SW 1271 (cell line): ENCODE measurements around the gene CGB8.
"Not testable (repeated sequence)": the region's sequence is repeated elsewhere in the genome, so short reads cannot be mapped to it uniquely, and the experiment has no call there.

ENCODE experiments used
- DNase-seq, 2 experiments: peaks; one replicate each; lab custom pipeline; 2025; lab: John Stamatoyannopoulos, UW

Gene CGB8

GRCh38 chr19:49049011-49049410 is at the start of gene CGB8:
CGB8 (minus strand) TSS chr19:49049111; CDS start chr19:49048739, 372 bp downstream.
- not testable (repeated sequence) for DNase-seq

GRCh38 chr19:49097453-49098288 is 48.8 kb upstream of the CGB8 start:
- peak; percentile 20 to 69 for DNase-seq

GRCh38 chr19:49094505-49095482 is 45.9 kb upstream of the CGB8 start:
- no peak for DNase-seq

- no peak for DNase-seq
Measured at GRCh38 chr19:49092686-49093085, 43.8 kb upstream of the CGB8 start.

- no peak for DNase-seq
Measured at GRCh38 chr19:49091391-49092038, 42.6 kb upstream of the CGB8 start.

- DNase-seq, result no peak
Measured at GRCh38 chr19:49086296-49086695, 37.4 kb upstream of the CGB8 start.

GRCh38 chr19:49085868-49086232 is 36.9 kb upstream of the CGB8 start:
- no peak for DNase-seq

- DNase-seq, result peak; percentile 90 to 96
Measured at GRCh38 chr19:49085020-49085867, 36.3 kb upstream of the CGB8 start, which contains the start of gene SNRNP70. SNRNP70 (plus strand) TSS chr19:49085451; CDS start chr19:49086415, 964 bp downstream.

- DNase-seq, result no peak
Measured at GRCh38 chr19:49084206-49085019, 35.5 kb upstream of the CGB8 start.

GRCh38 chr19:49081273-49081672 is 32.4 kb upstream of the CGB8 start:
- no peak for DNase-seq

GRCh38 chr19:49080392-49080791 is 31.5 kb upstream of the CGB8 start:
- DNase-seq, result no peak

- DNase-seq, result peak in 1 of 2 experiments; percentile 41
Measured at GRCh38 chr19:49074869-49075268, 26.0 kb upstream of the CGB8 start.

GRCh38 chr19:49073514-49074378 is 24.8 kb upstream of the CGB8 start:
- no peak for DNase-seq

GRCh38 chr19:49071860-49072547 is 23.1 kb upstream of the CGB8 start:
- no peak for DNase-seq

GRCh38 chr19:49070416-49070815 is 21.5 kb upstream of the CGB8 start:
- no peak for DNase-seq

- no peak for DNase-seq
Measured at GRCh38 chr19:49069026-49069425, 20.1 kb upstream of the CGB8 start.

- no peak for DNase-seq
Measured at GRCh38 chr19:49067554-49067953, 18.6 kb upstream of the CGB8 start.

GRCh38 chr19:49065905-49066512 is 17.1 kb upstream of the CGB8 start:
- DNase-seq, result no peak
